ENCODE data around the gene RHCG. TPM values are rescaled to one million over a fixed set of nuclear protein-coding genes. Genes with fewer than 3 reads are reported as not detected.
A peak's percentile ranks its signal among the peaks of the same experiment; 100 is the strongest.

RHCG gene
- total and polyA plus RNA-seq, 2 donors (not counting 1 experiment from before 2014, with no cell fraction given), result under 0.01 TPM; not detected in 1

DNA sequence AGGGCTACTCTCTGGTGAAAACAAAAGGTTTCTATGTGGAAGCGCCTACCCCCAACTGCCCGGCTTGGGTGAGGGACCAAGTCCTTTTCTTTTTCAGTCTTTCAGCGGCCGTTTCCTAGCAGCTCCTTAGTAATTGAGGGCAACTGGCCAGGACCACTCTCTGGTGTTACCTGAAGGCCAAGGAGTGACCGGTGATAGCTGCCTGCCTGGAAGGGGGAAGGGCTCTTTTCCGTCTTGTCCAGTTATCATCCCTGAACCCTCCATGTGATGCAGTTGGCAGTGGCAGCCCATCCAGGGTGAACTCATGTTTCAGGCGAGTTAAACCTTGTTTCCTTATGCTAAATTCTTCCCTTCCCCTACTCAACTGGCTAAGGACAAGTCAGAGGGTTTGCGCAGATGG, 33.3 kb downstream of the RHCG start:
- Histone ChIP-seq H3K27ac (ENCODE audit: insufficient read depth, low read length) (no peak overlapping the region), H3K4me3 (replicated peaks in 1 of 4; ENCODE audit: control extremely low read depth in 1 of 4, insufficient read depth in 1 of 4, low read depth in 3 of 4, low read length in 4 of 4) (no peak overlapping the region), H3K4me1 (ENCODE audit: control insufficient read depth, extremely low read depth, insufficient read depth, low read length) (no peaks in the 10 kb centered on the region), H2AFZ (ENCODE audit: low read length) (no peak overlapping the region), H3K36me3 (ENCODE audit: control insufficient read depth, insufficient read depth, low read length) (no peaks in the 10 kb centered on the region), H3K4me2 (ENCODE audit: extremely low read depth, insufficient read depth, low read length) (no peak overlapping the region), H3K27me3 (ENCODE audit: control insufficient read depth, insufficient read depth, low read length) (peaks cover 3% of the 10 kb centered on the region), H3K9ac (ENCODE audit: insufficient read depth, low read length) (no peak overlapping the region), H4K20me1 (ENCODE audit: control insufficient read depth, extremely low read depth, insufficient read depth, low read length) (no peaks in the 10 kb centered on the region), H3K79me2 (ENCODE audit: control insufficient read depth, insufficient read depth, low read length) (no peaks in the 10 kb centered on the region), H3K9me3 (ENCODE audit: control insufficient read depth, insufficient read depth, low read depth, low read length) (no peaks in the 10 kb centered on the region)
- DNase-seq (ENCODE audit: low read depth in 2 of 2), result no peak
- TF ChIP-seq CTCF (conservative IDR thresholded peaks at IDR 0.05 in 1 of 2, IDR thresholded peaks at IDR 0.05 in 1 of 2; ENCODE audit: low read depth in 1 of 2, low read length in 2 of 2) (no peak), EZH2 (IDR thresholded peaks at IDR 0.05; ENCODE audit: low read length, missing control alignments) (no peak)

DNA sequence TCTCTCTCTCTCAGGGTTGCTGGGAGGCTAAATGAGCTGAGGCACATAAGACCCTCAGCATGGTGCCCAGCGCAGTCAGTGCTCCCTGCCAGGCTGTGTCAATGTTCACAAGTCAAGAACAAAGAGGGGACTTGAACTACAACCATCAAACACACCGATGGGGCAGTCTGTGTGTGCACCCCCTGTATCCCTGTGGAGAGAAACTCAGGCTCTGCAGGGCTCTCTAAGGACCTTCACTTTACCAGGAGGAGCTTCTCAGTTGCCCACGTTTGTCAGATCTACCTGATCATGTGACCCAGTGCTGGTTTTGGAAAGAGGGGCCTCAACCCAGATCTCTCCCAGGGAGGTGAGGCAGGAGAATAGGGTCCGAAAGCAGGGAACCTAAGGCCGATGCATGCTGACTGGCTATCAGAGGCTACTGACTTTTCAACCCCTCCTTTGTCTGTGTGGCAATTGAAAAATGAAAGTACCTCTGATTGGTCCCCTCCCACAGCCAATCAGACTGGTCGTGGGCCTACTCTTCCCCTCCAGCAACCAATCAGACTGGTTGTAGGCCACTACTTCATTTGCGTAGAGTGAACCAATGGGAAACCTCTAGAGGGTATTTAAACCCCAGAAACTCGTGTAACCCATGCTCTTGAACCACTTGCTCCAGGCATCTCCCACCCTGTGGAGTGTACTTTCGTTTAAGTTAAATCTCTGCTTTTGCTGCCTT, 34.0 kb downstream of the RHCG start:
- no peaks in the 10 kb centered on the region for H3K9me3 ChIP-seq (ENCODE audit: control insufficient read depth, insufficient read depth, low read depth, low read length)
- no peaks in the 10 kb centered on the region for H3K36me3 ChIP-seq (ENCODE audit: control insufficient read depth, insufficient read depth, low read length)
- no peaks in the 10 kb centered on the region for H3K4me1 ChIP-seq (ENCODE audit: control insufficient read depth, extremely low read depth, insufficient read depth, low read length)
- H3K4me3 ChIP-seq (replicated peaks in 1 of 4; ENCODE audit: control extremely low read depth in 1 of 4, insufficient read depth in 1 of 4, low read depth in 3 of 4, low read length in 4 of 4), result no peak overlapping the region
- no peaks in the 10 kb centered on the region for H4K20me1 ChIP-seq (ENCODE audit: control insufficient read depth, extremely low read depth, insufficient read depth, low read length)
- H2AFZ ChIP-seq (ENCODE audit: low read length), result no peak overlapping the region
- peak; percentile 9 to 54 for DNase-seq (ENCODE audit: low read depth in 2 of 2)
- no peak for TF ChIP-seq CTCF (conservative IDR thresholded peaks at IDR 0.05 in 1 of 2, IDR thresholded peaks at IDR 0.05 in 1 of 2; ENCODE audit: low read depth in 1 of 2, low read length in 2 of 2)
- no peak for TF ChIP-seq EZH2 (IDR thresholded peaks at IDR 0.05; ENCODE audit: low read length, missing control alignments)
- no peaks in the 10 kb centered on the region for H3K79me2 ChIP-seq (ENCODE audit: control insufficient read depth, insufficient read depth, low read length)
- H3K9ac ChIP-seq (ENCODE audit: insufficient read depth, low read length), result no peak overlapping the region
- H3K27me3 ChIP-seq (ENCODE audit: control insufficient read depth, insufficient read depth, low read length), result peaks cover 3% of the 10 kb centered on the region
- no peak overlapping the region for H3K4me2 ChIP-seq (ENCODE audit: extremely low read depth, insufficient read depth, low read length)
- no peak overlapping the region for H3K27ac ChIP-seq (ENCODE audit: insufficient read depth, low read length)

- Histone ChIP-seq H3K27me3 (ENCODE audit: control insufficient read depth, insufficient read depth, low read length) (peaks cover 3% of the 10 kb centered on the region), H4K20me1 (ENCODE audit: control insufficient read depth, extremely low read depth, insufficient read depth, low read length) (no peaks in the 10 kb centered on the region), H3K27ac (ENCODE audit: insufficient read depth, low read length) (no peak overlapping the region), H3K36me3 (ENCODE audit: control insufficient read depth, insufficient read depth, low read length) (no peaks in the 10 kb centered on the region), H2AFZ (ENCODE audit: low read length) (no peak overlapping the region), H3K9ac (ENCODE audit: insufficient read depth, low read length) (no peak overlapping the region), H3K4me2 (ENCODE audit: extremely low read depth, insufficient read depth, low read length) (no peak overlapping the region), H3K9me3 (ENCODE audit: control insufficient read depth, insufficient read depth, low read depth, low read length) (no peaks in the 10 kb centered on the region), H3K79me2 (ENCODE audit: control insufficient read depth, insufficient read depth, low read length) (no peaks in the 10 kb centered on the region), H3K4me1 (ENCODE audit: control insufficient read depth, extremely low read depth, insufficient read depth, low read length) (no peaks in the 10 kb centered on the region), H3K4me3 (replicated peaks in 1 of 4; ENCODE audit: control extremely low read depth in 1 of 4, insufficient read depth in 1 of 4, low read depth in 3 of 4, low read length in 4 of 4) (no peak overlapping the region)
- DNase-seq (ENCODE audit: low read depth in 2 of 2), result no peak
- no peak for TF ChIP-seq EZH2 (IDR thresholded peaks at IDR 0.05; ENCODE audit: low read length, missing control alignments)
- TF ChIP-seq CTCF (conservative IDR thresholded peaks at IDR 0.05 in 1 of 2, IDR thresholded peaks at IDR 0.05 in 1 of 2; ENCODE audit: low read depth in 1 of 2, low read length in 2 of 2), result no peak
Observed at GRCh38 chr15:89461386-89461785, 35.0 kb downstream of the RHCG start.
